Measurements from ENCODE around the gene DNAJC5.

Gene DNAJC5

GRCh38 chr20:63942250-63942951 lies 47.5 kb downstream of the DNAJC5 start:
- DNase-seq, result peak; percentile 15

GRCh38 chr20:63942969-63943807 lies 48.3 kb downstream of the DNAJC5 start:
- DNase-seq, result no peak

- no peak for DNase-seq
Measured at GRCh38 chr20:63943808-63944077, 48.8 kb downstream of the DNAJC5 start.

- DNase-seq, result no peak
Measured at GRCh38 chr20:63944078-63944941, 49.4 kb downstream of the DNAJC5 start.

GRCh38 chr20:63945031-63945658 lies 50.2 kb downstream of the DNAJC5 start:
- DNase-seq, result no peak

- DNase-seq, result no peak
Measured at GRCh38 chr20:63945921-63946920, 51.3 kb downstream of the DNAJC5 start.

- no peak for DNase-seq
Measured at GRCh38 chr20:63946986-63947637, 52.2 kb downstream of the DNAJC5 start.

GRCh38 chr20:63947638-63948456 lies 52.9 kb downstream of the DNAJC5 start:
- no peak for DNase-seq

- DNase-seq, result no peak
Measured at GRCh38 chr20:63950701-63951397, 55.9 kb downstream of the DNAJC5 start.

GRCh38 chr20:63951398-63952209 lies 56.7 kb downstream of the DNAJC5 start:
- DNase-seq, result no peak

- no peak for DNase-seq
Measured at GRCh38 chr20:63952210-63952535, 57.2 kb downstream of the DNAJC5 start.

GRCh38 chr20:63952769-63953168 lies 57.8 kb downstream of the DNAJC5 start:
- no peak for DNase-seq

- DNase-seq, result no peak
Measured at GRCh38 chr20:63953764-63954429, 59.0 kb downstream of the DNAJC5 start.

GRCh38 chr20:63955281-63955826 lies 60.4 kb downstream of the DNAJC5 start:
- no peak for DNase-seq

GRCh38 chr20:63955827-63956663 lies 61.1 kb downstream of the DNAJC5 start, which contains the start of gene UCKL1:
TSS of gene UCKL1 (minus strand) at chr20:63956416. CDS start at chr20:63956372, 44 bp downstream.
- DNase-seq, result peak; percentile 58

GRCh38 chr20:63956664-63957003 lies 61.7 kb downstream of the DNAJC5 start:
- no peak for DNase-seq
